GM23338 (cell line): ENCODE data around the gene FBXO17. TPM values are rescaled to one million over a fixed set of nuclear protein-coding genes. Genes with fewer than 3 reads are reported as not detected.

Experiments
- ATAC-seq: fragments of 200-7000 bp; cut with Tn5 transposase; 3 replicates; pipeline ENCODE4 v1.9.1; 2020
- DNase-seq: peaks from one replicate; pipeline ENCODE4 v3.0.0-alpha.2; 2015; ENCODE audit warnings: low spot score
- H2AFZ ChIP-seq: fragments of 200-600 bp; sonication (generic); 2 replicates; pipeline ENCODE4 v1.8.0; 2016; ENCODE audit warnings: antibody characterized with exemption, mild to moderate bottlenecking, moderate library complexity
- H3F3A ChIP-seq: fragments of 200-600 bp; sonication (generic); replicated peaks from 2 replicates; pipeline ENCODE4 v1.8.0; 2017; ENCODE audit warnings: antibody characterized with exemption, mixed run types, low read depth
- H3K27ac ChIP-seq: fragments of 200-600 bp; sonication (generic); 2 replicates; pipeline ENCODE4 v1.6.1; 2016; ENCODE audit warnings: low read depth
- H3K27me3 ChIP-seq: fragments of 200-600 bp; sonication (generic); 2 replicates; pipeline ENCODE4 v1.8.0; 2016; ENCODE audit warnings: mild to moderate bottlenecking, mixed run types, moderate library complexity; ENCODE audit not compliant: insufficient read depth
- H3K36me3 ChIP-seq: fragments of 200-600 bp; sonication (generic); 2 replicates; pipeline ENCODE4 v1.8.0; 2016; ENCODE audit warnings: mild to moderate bottlenecking; ENCODE audit not compliant: insufficient read depth
- H3K4me1 ChIP-seq: fragments of 200-600 bp; sonication (generic); 2 replicates; pipeline ENCODE4 v1.8.0; 2016; ENCODE audit warnings: mild to moderate bottlenecking, moderate library complexity; ENCODE audit not compliant: insufficient read depth
- H3K4me2 ChIP-seq: fragments of 200-600 bp; sonication (generic); 2 replicates; pipeline ENCODE4 v1.7.1; 2017; ENCODE audit warnings: mixed run types
- H3K4me3 ChIP-seq: fragments of 200-600 bp; sonication (generic); 2 replicates; pipeline ENCODE4 v1.6.1; 2016; ENCODE audit warnings: mixed run types
- H3K79me2 ChIP-seq: fragments of 200-600 bp; sonication (generic); replicated peaks from 2 replicates; pipeline ENCODE4 v1.8.0; 2017; ENCODE audit warnings: mild to moderate bottlenecking; ENCODE audit not compliant: insufficient read depth
- H3K9me2 ChIP-seq: fragments of 200-600 bp; sonication (generic); 2 replicates; pipeline ENCODE4 v1.8.0; 2017; ENCODE audit not compliant: insufficient read depth
- H4K20me1 ChIP-seq: fragments of 200-600 bp; sonication (generic); replicated peaks from 2 replicates; pipeline ENCODE4 v1.8.0; 2017; ENCODE audit warnings: mild to moderate bottlenecking; ENCODE audit not compliant: insufficient read depth
- H3K27ac Mint-ChIP-seq: 2 replicates; pipeline ENCODE4 v1.8.0; 2020; ENCODE audit warnings: inconsistent platforms, mild to moderate bottlenecking, moderate library complexity, mixed read lengths
- H3K27me3 Mint-ChIP-seq: 3 replicates; pipeline ENCODE4 v1.8.0; 2022; ENCODE audit warnings: low read depth, mild to moderate bottlenecking, moderate library complexity, mixed read lengths, inconsistent platforms; ENCODE audit not compliant: insufficient read depth, poor library complexity
- H3K36me3 Mint-ChIP-seq: 3 replicates; pipeline ENCODE4 v1.8.0; 2021; ENCODE audit warnings: low read depth, mild to moderate bottlenecking, inconsistent platforms, moderate library complexity, mixed read lengths
- H3K4me1 Mint-ChIP-seq: 3 replicates; pipeline ENCODE4 v1.8.0; 2020; ENCODE audit warnings: mild to moderate bottlenecking, inconsistent platforms, mixed read lengths
- H3K4me3 Mint-ChIP-seq: 3 replicates; pipeline ENCODE4 v1.8.0; 2021; ENCODE audit warnings: moderate library complexity, mild to moderate bottlenecking, inconsistent platforms, mixed read lengths
- H3K9me3 Mint-ChIP-seq: 3 replicates; pipeline ENCODE4 v1.8.0; 2020; ENCODE audit warnings: moderate library complexity, mild to moderate bottlenecking, inconsistent platforms, mixed read lengths
- EZH2 ChIP-seq: fragments of 200-600 bp; sonication (generic); IDR thresholded peaks from one replicate; pipeline ENCODE4 v1.8.0; 2017; ENCODE audit warnings: antibody characterized with exemption, mild to moderate bottlenecking, low read depth; ENCODE audit not compliant: unreplicated experiment
- EZH2phosphoT487 ChIP-seq: fragments of 200-600 bp; sonication (generic); IDR thresholded peaks from one replicate; pipeline ENCODE4 v1.8.1; 2018; ENCODE audit warnings: antibody characterized with exemption; ENCODE audit not compliant: unreplicated experiment
- JUNB ChIP-seq: IDR thresholded peaks from one replicate; pipeline ENCODE4 v1.6.1; 2016; ENCODE audit warnings: antibody characterized with exemption; ENCODE audit not compliant: unreplicated experiment
- POLR2AphosphoS5 ChIP-seq: IDR thresholded peaks from 2 replicates; pipeline ENCODE4 v1.6.1; 2016; ENCODE audit warnings: antibody characterized with exemption, low read depth
- STAT1 ChIP-seq: IDR thresholded peaks from one replicate; pipeline ENCODE4 v1.6.1; 2016; ENCODE audit warnings: antibody characterized with exemption; ENCODE audit not compliant: unreplicated experiment
- ZNF114 ChIP-seq: fragments of 250-450 bp; sonication (Bioruptor Pico); IDR thresholded peaks from 2 replicates; pipeline ENCODE4 v1.5.0; 2020; ENCODE audit warnings: mild to moderate bottlenecking, moderate library complexity
- ZNF331 ChIP-seq: fragments of 250-450 bp; sonication (Bioruptor Pico); IDR thresholded peaks from 2 replicates; pipeline ENCODE4 v1.5.0; 2020; ENCODE audit warnings: low read depth, mild to moderate bottlenecking, moderate library complexity
- polyA plus RNA-seq: library from polyadenylated mRNA; unstranded; fragments of >200 nt; fragmentation: Nextera tagmentation; extraction: Ambion mirVana; gene quantifications from 2 replicates; pipeline ENCODE4 v1.2.1, GENCODE V29; 2016
- total RNA-seq: library from RNA; depleted of rRNA; stranded (reverse); fragments of >200 nt; shearing (Covaris generic); gene quantifications from 2 replicates; pipeline ENCODE4 v1.2.3, GENCODE V29; 2014
- TF ChIP-seq, protein P1 (sequence below): fragments of 250-450 bp; sonication (Bioruptor Pico); IDR thresholded peaks from 2 replicates; pipeline ENCODE4 v1.5.0; 2020; ENCODE audit warnings: mild to moderate bottlenecking, moderate library complexity
- TF ChIP-seq, protein P2 (sequence below): IDR thresholded peaks from one replicate; pipeline ENCODE4 v1.6.1; 2018; ENCODE audit warnings: antibody characterized with exemption; ENCODE audit not compliant: unreplicated experiment
- TF ChIP-seq, protein P3 (sequence below), 2 experiments: fragments of 200-600 bp in 1 of 2; sonication (generic) in 1 of 2; conservative IDR thresholded peaks; 2 replicates each; pipeline versions ENCODE4 v1.5.1 to v1.6.1; 2016 to 2017; ENCODE audit warnings: antibody characterized with exemption in 2 of 2, low read depth in 2 of 2, mild to moderate bottlenecking in 2 of 2, moderate library complexity in 1 of 2

FBXO17 gene
- total and polyA plus RNA-seq, 2 experiments from 2014 or later = 17.2 to 29.0 TPM

DNA sequence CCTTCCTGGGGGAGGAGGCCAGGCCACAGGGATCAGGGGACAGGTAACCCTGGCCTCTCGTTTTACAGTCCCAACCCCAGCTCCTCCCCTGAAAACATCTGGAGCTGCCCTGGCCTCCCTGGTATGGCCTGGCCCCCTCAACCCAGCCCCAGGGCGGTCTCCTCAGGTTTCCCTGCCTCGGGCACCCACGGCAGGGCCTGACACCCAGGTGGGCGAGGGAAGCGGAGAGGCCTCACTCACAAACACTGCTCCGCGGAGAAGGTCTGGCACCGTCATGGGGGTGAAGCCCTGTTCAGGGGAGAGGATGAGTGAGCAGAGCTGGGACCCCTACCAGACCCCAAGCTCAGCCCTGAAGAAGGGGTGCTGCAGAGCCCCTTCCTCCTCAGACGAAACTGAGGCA, 57.0 kb downstream of the FBXO17 start:
- H2AFZ ChIP-seq = no peak overlapping the region
- Mint-ChIP-seq H3K27me3 (peaks cover 4% of the 10 kb centered on the region), H3K27ac (no peak overlapping the region), H3K4me3 (no peak overlapping the region), H3K9me3 (no peaks in the 10 kb centered on the region), H3K4me1 (no peaks in the 10 kb centered on the region; the same call in 2 of the 3 replicates), H3K36me3 (peaks cover 17% of the 10 kb centered on the region)
- DNase-seq (no peak), ATAC-seq (no peak)
- H3K4me2 ChIP-seq = no peak overlapping the region
- no peak overlapping the region for H3K4me3 ChIP-seq
- H3K27ac ChIP-seq = no peak overlapping the region
- H3K9me2 ChIP-seq = no peaks in the 10 kb centered on the region
- 0 out of 2 replicates have a peak, but pooled peaks cover 9% of the 10 kb centered on the region for H3F3A ChIP-seq
- TF ChIP-seq EZH2phosphoT487 (no peak), POLR2AphosphoS5 (no peak), EZH2 (no peak), ZNF114 (CRISPR knock-in tag) (no peak), ZNF331 (CRISPR knock-in tag) (no peak), STAT1 (no peak), JUNB (no peak)
- TF ChIP-seq, protein P1, sequence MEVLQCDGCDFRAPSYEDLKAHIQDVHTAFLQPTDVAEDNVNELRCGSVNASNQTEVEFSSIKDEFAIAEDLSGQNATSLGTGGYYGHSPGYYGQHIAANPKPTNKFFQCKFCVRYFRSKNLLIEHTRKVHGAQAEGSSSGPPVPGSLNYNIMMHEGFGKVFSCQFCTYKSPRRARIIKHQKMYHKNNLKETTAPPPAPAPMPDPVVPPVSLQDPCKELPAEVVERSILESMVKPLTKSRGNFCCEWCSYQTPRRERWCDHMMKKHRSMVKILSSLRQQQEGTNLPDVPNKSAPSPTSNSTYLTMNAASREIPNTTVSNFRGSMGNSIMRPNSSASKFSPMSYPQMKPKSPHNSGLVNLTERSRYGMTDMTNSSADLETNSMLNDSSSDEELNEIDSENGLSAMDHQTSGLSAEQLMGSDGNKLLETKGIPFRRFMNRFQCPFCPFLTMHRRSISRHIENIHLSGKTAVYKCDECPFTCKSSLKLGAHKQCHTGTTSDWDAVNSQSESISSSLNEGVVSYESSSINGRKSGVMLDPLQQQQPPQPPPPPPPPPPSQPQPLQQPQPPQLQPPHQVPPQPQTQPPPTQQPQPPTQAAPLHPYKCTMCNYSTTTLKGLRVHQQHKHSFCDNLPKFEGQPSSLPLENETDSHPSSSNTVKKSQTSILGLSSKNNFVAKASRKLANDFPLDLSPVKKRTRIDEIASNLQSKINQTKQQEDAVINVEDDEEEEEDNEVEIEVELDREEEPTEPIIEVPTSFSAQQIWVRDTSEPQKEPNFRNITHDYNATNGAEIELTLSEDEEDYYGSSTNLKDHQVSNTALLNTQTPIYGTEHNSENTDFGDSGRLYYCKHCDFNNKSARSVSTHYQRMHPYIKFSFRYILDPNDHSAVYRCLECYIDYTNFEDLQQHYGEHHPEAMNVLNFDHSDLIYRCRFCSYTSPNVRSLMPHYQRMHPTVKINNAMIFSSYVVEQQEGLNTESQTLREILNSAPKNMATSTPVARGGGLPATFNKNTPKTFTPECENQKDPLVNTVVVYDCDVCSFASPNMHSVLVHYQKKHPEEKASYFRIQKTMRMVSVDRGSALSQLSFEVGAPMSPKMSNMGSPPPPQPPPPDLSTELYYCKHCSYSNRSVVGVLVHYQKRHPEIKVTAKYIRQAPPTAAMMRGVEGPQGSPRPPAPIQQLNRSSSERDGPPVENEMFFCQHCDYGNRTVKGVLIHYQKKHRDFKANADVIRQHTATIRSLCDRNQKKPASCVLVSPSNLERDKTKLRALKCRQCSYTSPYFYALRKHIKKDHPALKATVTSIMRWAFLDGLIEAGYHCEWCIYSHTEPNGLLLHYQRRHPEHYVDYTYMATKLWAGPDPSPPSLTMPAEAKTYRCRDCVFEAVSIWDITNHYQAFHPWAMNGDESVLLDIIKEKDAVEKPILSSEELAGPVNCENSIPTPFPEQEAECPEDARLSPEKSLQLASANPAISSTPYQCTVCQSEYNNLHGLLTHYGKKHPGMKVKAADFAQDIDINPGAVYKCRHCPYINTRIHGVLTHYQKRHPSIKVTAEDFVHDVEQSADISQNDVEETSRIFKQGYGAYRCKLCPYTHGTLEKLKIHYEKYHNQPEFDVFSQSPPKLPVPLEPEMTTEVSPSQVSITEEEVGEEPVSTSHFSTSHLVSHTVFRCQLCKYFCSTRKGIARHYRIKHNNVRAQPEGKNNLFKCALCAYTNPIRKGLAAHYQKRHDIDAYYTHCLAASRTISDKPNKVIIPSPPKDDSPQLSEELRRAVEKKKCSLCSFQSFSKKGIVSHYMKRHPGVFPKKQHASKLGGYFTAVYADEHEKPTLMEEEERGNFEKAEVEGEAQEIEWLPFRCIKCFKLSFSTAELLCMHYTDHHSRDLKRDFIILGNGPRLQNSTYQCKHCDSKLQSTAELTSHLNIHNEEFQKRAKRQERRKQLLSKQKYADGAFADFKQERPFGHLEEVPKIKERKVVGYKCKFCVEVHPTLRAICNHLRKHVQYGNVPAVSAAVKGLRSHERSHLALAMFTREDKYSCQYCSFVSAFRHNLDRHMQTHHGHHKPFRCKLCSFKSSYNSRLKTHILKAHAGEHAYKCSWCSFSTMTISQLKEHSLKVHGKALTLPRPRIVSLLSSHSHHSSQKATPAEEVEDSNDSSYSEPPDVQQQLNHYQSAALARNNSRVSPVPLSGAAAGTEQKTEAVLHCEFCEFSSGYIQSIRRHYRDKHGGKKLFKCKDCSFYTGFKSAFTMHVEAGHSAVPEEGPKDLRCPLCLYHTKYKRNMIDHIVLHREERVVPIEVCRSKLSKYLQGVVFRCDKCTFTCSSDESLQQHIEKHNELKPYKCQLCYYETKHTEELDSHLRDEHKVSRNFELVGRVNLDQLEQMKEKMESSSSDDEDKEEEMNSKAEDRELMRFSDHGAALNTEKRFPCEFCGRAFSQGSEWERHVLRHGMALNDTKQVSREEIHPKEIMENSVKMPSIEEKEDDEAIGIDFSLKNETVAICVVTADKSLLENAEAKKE (CRISPR knock-in tag) = no peak
- TF ChIP-seq, protein P2, sequence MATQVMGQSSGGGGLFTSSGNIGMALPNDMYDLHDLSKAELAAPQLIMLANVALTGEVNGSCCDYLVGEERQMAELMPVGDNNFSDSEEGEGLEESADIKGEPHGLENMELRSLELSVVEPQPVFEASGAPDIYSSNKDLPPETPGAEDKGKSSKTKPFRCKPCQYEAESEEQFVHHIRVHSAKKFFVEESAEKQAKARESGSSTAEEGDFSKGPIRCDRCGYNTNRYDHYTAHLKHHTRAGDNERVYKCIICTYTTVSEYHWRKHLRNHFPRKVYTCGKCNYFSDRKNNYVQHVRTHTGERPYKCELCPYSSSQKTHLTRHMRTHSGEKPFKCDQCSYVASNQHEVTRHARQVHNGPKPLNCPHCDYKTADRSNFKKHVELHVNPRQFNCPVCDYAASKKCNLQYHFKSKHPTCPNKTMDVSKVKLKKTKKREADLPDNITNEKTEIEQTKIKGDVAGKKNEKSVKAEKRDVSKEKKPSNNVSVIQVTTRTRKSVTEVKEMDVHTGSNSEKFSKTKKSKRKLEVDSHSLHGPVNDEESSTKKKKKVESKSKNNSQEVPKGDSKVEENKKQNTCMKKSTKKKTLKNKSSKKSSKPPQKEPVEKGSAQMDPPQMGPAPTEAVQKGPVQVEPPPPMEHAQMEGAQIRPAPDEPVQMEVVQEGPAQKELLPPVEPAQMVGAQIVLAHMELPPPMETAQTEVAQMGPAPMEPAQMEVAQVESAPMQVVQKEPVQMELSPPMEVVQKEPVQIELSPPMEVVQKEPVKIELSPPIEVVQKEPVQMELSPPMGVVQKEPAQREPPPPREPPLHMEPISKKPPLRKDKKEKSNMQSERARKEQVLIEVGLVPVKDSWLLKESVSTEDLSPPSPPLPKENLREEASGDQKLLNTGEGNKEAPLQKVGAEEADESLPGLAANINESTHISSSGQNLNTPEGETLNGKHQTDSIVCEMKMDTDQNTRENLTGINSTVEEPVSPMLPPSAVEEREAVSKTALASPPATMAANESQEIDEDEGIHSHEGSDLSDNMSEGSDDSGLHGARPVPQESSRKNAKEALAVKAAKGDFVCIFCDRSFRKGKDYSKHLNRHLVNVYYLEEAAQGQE = no peak
- TF ChIP-seq, protein P3, sequence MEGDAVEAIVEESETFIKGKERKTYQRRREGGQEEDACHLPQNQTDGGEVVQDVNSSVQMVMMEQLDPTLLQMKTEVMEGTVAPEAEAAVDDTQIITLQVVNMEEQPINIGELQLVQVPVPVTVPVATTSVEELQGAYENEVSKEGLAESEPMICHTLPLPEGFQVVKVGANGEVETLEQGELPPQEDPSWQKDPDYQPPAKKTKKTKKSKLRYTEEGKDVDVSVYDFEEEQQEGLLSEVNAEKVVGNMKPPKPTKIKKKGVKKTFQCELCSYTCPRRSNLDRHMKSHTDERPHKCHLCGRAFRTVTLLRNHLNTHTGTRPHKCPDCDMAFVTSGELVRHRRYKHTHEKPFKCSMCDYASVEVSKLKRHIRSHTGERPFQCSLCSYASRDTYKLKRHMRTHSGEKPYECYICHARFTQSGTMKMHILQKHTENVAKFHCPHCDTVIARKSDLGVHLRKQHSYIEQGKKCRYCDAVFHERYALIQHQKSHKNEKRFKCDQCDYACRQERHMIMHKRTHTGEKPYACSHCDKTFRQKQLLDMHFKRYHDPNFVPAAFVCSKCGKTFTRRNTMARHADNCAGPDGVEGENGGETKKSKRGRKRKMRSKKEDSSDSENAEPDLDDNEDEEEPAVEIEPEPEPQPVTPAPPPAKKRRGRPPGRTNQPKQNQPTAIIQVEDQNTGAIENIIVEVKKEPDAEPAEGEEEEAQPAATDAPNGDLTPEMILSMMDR (conservative IDR thresholded peaks at IDR 0.05; ENCODE audit: low read depth in 2 of 2) = no peak
- H3K79me2 ChIP-seq = no peaks in the 10 kb centered on the region
- H4K20me1 ChIP-seq = no peaks in the 10 kb centered on the region
- H3K36me3 ChIP-seq = peaks cover 4% of the 10 kb centered on the region; the same call in 1 of the 2 replicates
- H3K4me1 ChIP-seq = no peaks in the 10 kb centered on the region
- no peaks in the 10 kb centered on the region for H3K27me3 ChIP-seq
